ENCODE results near the gene GRIK1. TPM values are rescaled to one million over a fixed set of nuclear protein-coding genes. Genes with fewer than 3 reads are reported as not detected.
"Not testable (repeated sequence)": the region's sequence is repeated elsewhere in the genome, so short reads cannot be mapped to it uniquely, and the experiment has no call there.

The GRIK1 gene
- total RNA-seq, 1 donor from 2014 or later, result not detected

GRCh38 chr21:29606613-29607012 is 333.2 kb downstream of the GRIK1 start:
- Mint-ChIP-seq H3K36me3 (ENCODE audit: low read depth) (no peaks in the 10 kb centered on the region), H3K4me3 (no peak overlapping the region), H3K9me3 (no peaks in the 10 kb centered on the region), H3K27ac (no peak overlapping the region), H3K4me1 (no peaks in the 10 kb centered on the region), H3K27me3 (no peaks in the 10 kb centered on the region)
- no peak for DNase-seq
- intact Hi-C loops (cut with micrococcal nuclease), result no loop called here

- H3K36me3 Mint-ChIP-seq (ENCODE audit: low read depth); H3K4me1 Mint-ChIP-seq; H3K9me3 Mint-ChIP-seq; H3K27me3 Mint-ChIP-seq; intact Hi-C loops (cut with micrococcal nuclease); H3K27ac Mint-ChIP-seq; H3K4me3 Mint-ChIP-seq; DNase-seq: not testable (repeated sequence)
Measured at GRCh38 chr21:29605219-29605618, 334.6 kb downstream of the GRIK1 start.

GRCh38 chr21:29604076-29604475 is 335.7 kb downstream of the GRIK1 start:
- H3K4me3 Mint-ChIP-seq, result no peak overlapping the region
- no peak for DNase-seq
- no peaks in the 10 kb centered on the region for H3K9me3 Mint-ChIP-seq
- H3K36me3 Mint-ChIP-seq (ENCODE audit: low read depth), result no peaks in the 10 kb centered on the region
- intact Hi-C loops (cut with micrococcal nuclease), result no loop called here
- H3K27ac Mint-ChIP-seq, result no peak overlapping the region
- H3K4me1 Mint-ChIP-seq, result no peaks in the 10 kb centered on the region
- no peaks in the 10 kb centered on the region for H3K27me3 Mint-ChIP-seq

DNA sequence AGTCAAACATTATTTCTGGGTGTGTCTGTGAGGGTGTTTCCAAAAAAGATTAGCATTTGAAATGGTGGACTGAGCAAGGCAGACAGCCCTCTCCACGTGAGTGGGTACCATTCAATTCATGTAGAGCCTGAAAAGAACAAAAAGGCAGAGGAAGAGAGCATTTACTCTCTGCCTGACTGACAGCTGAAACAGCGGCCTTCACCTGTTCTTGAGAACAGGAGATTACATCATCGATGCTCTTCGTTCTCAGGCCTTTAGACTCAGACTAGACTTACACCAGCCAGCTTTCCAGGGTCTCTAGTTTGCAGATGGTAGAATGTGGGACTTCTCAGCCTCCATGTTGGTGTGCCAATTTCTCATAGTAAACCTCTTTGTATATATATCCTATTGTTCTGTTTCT is 338.7 kb downstream of the GRIK1 start:
- no peaks in the 10 kb centered on the region for H3K27me3 Mint-ChIP-seq
- DNase-seq, result no peak
- H3K27ac Mint-ChIP-seq, result no peak overlapping the region
- no peak overlapping the region for H3K4me3 Mint-ChIP-seq
- intact Hi-C loops (cut with micrococcal nuclease), result no loop called here
- no peaks in the 10 kb centered on the region for H3K4me1 Mint-ChIP-seq
- H3K9me3 Mint-ChIP-seq, result no peaks in the 10 kb centered on the region
- H3K36me3 Mint-ChIP-seq (ENCODE audit: low read depth), result no peaks in the 10 kb centered on the region

DNA sequence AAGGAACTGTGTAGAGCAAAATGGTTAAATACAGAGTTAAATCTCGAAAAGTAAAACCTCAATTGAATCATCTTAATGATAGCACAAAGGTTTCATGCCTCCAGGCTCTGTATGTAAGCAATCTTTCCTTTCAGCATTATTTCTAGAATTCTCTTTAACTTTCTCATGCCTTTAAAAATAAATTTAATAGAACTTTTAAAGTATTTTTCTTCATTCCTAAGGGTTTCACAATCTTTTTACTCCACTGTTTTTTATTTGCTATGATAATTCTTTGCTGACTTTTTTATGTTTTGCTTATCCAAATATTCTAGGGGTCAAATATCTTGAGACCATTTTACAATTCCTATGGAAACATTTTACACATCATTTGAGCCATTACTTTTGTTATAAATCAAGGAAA is 353.1 kb downstream of the GRIK1 start:
- Mint-ChIP-seq H3K27me3 (peaks cover 2% of the 10 kb centered on the region), H3K9me3 (no peaks in the 10 kb centered on the region), H3K36me3 (ENCODE audit: low read depth) (no peaks in the 10 kb centered on the region), H3K4me1 (no peaks in the 10 kb centered on the region), H3K4me3 (no peak overlapping the region), H3K27ac (no peak overlapping the region)
- intact Hi-C loops (cut with micrococcal nuclease), result no loop called here
- no peak for DNase-seq

GRCh38 chr21:29585462-29585861 is 354.3 kb downstream of the GRIK1 start:
- intact Hi-C loops (cut with micrococcal nuclease), result no loop called here

GRCh38 chr21:29583424-29583924 is 356.3 kb downstream of the GRIK1 start:
- Mint-ChIP-seq H3K4me1 (no peaks in the 10 kb centered on the region), H3K36me3 (ENCODE audit: low read depth) (no peaks in the 10 kb centered on the region), H3K27ac (no peak overlapping the region), H3K4me3 (no peak overlapping the region), H3K9me3 (no peaks in the 10 kb centered on the region), H3K27me3 (peaks cover 2% of the 10 kb centered on the region)
- no peak for DNase-seq
- intact Hi-C loops (cut with micrococcal nuclease), result no loop called here

More at GRCh38 chr21:29585462-29585861, 354.3 kb downstream of the GRIK1 start:
- H3K27ac Mint-ChIP-seq, result no peak overlapping the region
- DNase-seq, result no peak
- H3K27me3 Mint-ChIP-seq, result peaks cover 2% of the 10 kb centered on the region
- H3K36me3 Mint-ChIP-seq (ENCODE audit: low read depth), result no peaks in the 10 kb centered on the region
- no peak overlapping the region for H3K4me3 Mint-ChIP-seq
- no peaks in the 10 kb centered on the region for H3K9me3 Mint-ChIP-seq
- no peaks in the 10 kb centered on the region for H3K4me1 Mint-ChIP-seq

GRCh38 chr21:29582855-29583254 is 356.9 kb downstream of the GRIK1 start:
- Mint-ChIP-seq H3K27ac (no peak overlapping the region), H3K4me3 (no peak overlapping the region), H3K9me3 (no peaks in the 10 kb centered on the region), H3K4me1 (no peaks in the 10 kb centered on the region), H3K27me3 (no peaks in the 10 kb centered on the region), H3K36me3 (ENCODE audit: low read depth) (no peaks in the 10 kb centered on the region)
- intact Hi-C loops (cut with micrococcal nuclease), result no loop called here
- DNase-seq, result no peak

DNA sequence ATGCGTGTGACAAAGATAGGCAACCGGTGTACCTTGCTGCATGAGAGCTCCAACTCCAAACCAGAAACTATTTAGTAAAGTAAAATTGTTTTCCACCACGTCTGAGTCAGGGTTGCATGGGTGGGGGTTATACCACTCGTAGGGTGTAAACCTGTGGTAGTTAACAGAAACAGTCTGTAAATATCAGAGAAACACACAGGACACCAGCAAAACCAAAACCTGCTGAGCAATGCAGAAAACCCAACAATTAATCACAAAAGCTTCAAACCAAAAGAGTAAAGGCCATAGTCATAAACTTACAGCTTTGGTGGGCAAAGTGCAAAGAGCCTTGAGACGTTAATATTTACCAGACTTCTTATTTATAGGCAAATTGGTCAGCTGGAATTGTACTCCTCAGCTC is 358.4 kb downstream of the GRIK1 start:
- H3K9me3 Mint-ChIP-seq, result no peaks in the 10 kb centered on the region
- intact Hi-C loops (cut with micrococcal nuclease), result no loop called here

DNA sequence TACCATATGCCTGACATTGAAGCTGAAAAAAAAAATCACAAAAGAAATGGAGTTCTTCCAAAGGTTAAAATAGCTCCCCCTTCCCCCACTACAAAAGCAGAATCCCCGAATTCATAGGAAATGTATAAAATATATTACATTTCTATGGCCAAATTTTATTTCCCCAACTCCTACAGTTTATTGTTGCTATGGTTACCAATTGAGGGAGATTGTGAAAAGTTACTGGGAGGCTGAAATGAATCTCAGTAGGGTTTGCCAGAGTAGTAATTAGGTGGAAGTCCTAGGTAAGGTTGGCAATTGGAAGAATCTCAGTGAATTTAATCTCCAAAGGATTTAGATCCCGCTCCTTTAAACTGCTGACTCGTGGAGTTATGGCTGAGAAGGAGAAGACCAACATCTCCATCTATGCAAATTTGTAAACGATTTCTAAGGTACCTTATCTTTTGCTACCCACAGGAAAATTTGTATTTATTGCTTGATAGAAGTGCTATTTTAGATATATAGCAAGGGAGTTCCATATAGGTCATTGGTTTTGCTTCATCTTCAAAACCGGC is 359.0 kb downstream of the GRIK1 start:
- no peak overlapping the region for H3K27ac Mint-ChIP-seq
- H3K36me3 Mint-ChIP-seq (ENCODE audit: low read depth), result no peaks in the 10 kb centered on the region
- no peaks in the 10 kb centered on the region for H3K4me1 Mint-ChIP-seq
- no peaks in the 10 kb centered on the region for H3K27me3 Mint-ChIP-seq
- no peak for DNase-seq
- intact Hi-C loops (cut with micrococcal nuclease), result no loop called here
- H3K9me3 Mint-ChIP-seq, result no peaks in the 10 kb centered on the region
- H3K4me3 Mint-ChIP-seq, result no peak overlapping the region

More for the DNA sequence above, 358.4 kb downstream of the GRIK1 start:
- DNase-seq, result no peak
- Mint-ChIP-seq H3K36me3 (ENCODE audit: low read depth) (no peaks in the 10 kb centered on the region), H3K4me1 (no peaks in the 10 kb centered on the region), H3K4me3 (no peak overlapping the region), H3K27ac (no peak overlapping the region), H3K27me3 (no peaks in the 10 kb centered on the region)

DNA sequence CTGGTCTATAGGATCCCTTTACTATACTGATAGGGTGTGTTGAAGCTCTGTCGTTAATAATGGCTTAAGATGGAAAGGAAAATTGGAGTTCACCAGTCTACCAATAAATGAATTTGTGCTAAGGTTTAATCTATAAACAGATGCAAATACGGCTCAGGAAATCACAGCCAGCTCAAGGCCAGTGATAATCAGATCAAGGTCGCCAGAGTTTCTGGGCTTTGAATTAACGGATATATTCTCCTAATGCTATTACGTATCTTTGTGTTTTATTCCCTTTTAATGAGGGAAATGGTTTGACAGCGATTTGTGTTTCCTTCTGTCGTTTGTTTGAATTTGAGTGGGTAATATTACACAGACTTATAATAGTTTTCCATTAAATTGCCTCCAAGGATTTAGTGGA is 361.5 kb downstream of the GRIK1 start:
- Mint-ChIP-seq H3K4me3 (no peak overlapping the region), H3K27me3 (no peaks in the 10 kb centered on the region), H3K36me3 (ENCODE audit: low read depth) (no peaks in the 10 kb centered on the region), H3K4me1 (no peaks in the 10 kb centered on the region), H3K9me3 (no peaks in the 10 kb centered on the region), H3K27ac (no peak overlapping the region)
- no peak for DNase-seq
- intact Hi-C loops (cut with micrococcal nuclease), result no loop called here

DNA sequence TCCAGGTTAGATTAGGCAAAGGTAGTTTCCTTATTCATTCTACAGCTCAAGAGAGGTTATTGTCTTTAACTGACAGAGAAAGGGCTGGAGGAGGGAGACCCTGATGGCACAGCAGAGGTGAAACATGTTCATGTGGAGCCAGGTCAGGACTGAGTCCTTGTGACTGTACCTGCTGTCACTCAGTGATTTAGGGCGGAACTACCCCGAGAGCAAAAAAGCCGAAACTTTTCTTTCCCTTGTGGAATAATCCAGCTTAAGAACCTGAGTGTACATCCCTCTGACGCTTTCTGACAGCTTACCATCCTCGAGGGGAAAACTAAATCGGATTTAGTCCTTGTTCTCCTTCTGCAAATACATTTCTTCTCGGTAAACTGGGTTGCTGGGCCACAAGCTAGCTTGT is 367.8 kb downstream of the GRIK1 start:
- no peak overlapping the region for H3K27ac Mint-ChIP-seq
- intact Hi-C loops (cut with micrococcal nuclease), result no loop called here
- no peak overlapping the region for H3K4me3 Mint-ChIP-seq
- no peaks in the 10 kb centered on the region for H3K9me3 Mint-ChIP-seq
- H3K4me1 Mint-ChIP-seq, result no peaks in the 10 kb centered on the region
- no peaks in the 10 kb centered on the region for H3K36me3 Mint-ChIP-seq (ENCODE audit: low read depth)
- H3K27me3 Mint-ChIP-seq, result no peaks in the 10 kb centered on the region
- DNase-seq, result no peak

- DNase-seq, result no peak
- no peaks in the 10 kb centered on the region for H3K36me3 Mint-ChIP-seq (ENCODE audit: low read depth)
- no peaks in the 10 kb centered on the region for H3K27me3 Mint-ChIP-seq
- H3K9me3 Mint-ChIP-seq, result no peaks in the 10 kb centered on the region
- H3K27ac Mint-ChIP-seq, result no peak overlapping the region
- no peaks in the 10 kb centered on the region for H3K4me1 Mint-ChIP-seq
- H3K4me3 Mint-ChIP-seq, result no peak overlapping the region
- intact Hi-C loops (cut with micrococcal nuclease), result no loop called here
Measured at GRCh38 chr21:29568020-29568697, 371.6 kb downstream of the GRIK1 start.

- Mint-ChIP-seq H3K4me3 (no peak overlapping the region), H3K9me3 (no peaks in the 10 kb centered on the region), H3K4me1 (no peaks in the 10 kb centered on the region), H3K27me3 (no peaks in the 10 kb centered on the region), H3K36me3 (ENCODE audit: low read depth) (no peaks in the 10 kb centered on the region), H3K27ac (no peak overlapping the region)
- no peak for DNase-seq
- intact Hi-C loops (cut with micrococcal nuclease), result no loop called here
Measured at GRCh38 chr21:29557931-29558725, 381.7 kb downstream of the GRIK1 start.
